NCI-H526 treated with DMSO at 0.1 percent for 48 hours (cell line): Measurements from ENCODE around the gene ZNF799.
"Not testable (repeated sequence)": the region's sequence is repeated elsewhere in the genome, so short reads cannot be mapped to it uniquely, and the experiment has no call there.

ENCODE experiments used
- DNase-seq: peaks from one replicate; lab custom pipeline; 2025; lab: John Stamatoyannopoulos, UW

Gene ZNF799

GRCh38 chr19:12362236-12362635 lies 38.8 kb downstream of the ZNF799 start:
- not testable (repeated sequence) for DNase-seq

GRCh38 chr19:12353375-12353774 lies 47.7 kb downstream of the ZNF799 start:
- no peak for DNase-seq

- DNase-seq: no peak
Measured at GRCh38 chr19:12350890-12351197, 50.2 kb downstream of the ZNF799 start.

- DNase-seq: no peak
Measured at GRCh38 chr19:12350185-12350889, 50.7 kb downstream of the ZNF799 start.

GRCh38 chr19:12346896-12347295 lies 54.2 kb downstream of the ZNF799 start:
- DNase-seq: no peak

GRCh38 chr19:12345197-12345596 lies 55.9 kb downstream of the ZNF799 start:
- no peak for DNase-seq
